ENCODE data around the gene SMIM10L2A.
A peak's percentile ranks its signal among the peaks of the same experiment; 100 is the strongest.

DNA sequence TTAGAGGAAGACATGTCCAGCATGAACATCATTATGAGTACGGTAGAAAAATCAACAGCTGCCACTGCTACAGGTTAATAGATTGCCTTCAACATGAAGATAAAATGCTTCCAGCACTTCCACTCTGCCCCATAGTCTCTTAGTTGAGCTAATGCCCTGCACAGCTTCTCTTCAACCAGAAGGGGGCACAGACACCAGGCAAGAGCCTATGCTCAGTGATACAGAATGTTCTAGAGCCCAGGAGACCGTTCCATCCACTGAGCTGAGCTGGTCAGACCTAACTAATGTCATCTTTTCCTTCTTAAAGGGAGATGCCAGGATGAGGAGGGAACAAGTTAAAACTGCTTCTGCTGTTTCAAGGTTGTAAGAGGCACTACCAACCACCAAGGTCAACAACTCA lies 42.2 kb downstream of the SMIM10L2A start:
- TF ChIP-seq, protein P1, sequence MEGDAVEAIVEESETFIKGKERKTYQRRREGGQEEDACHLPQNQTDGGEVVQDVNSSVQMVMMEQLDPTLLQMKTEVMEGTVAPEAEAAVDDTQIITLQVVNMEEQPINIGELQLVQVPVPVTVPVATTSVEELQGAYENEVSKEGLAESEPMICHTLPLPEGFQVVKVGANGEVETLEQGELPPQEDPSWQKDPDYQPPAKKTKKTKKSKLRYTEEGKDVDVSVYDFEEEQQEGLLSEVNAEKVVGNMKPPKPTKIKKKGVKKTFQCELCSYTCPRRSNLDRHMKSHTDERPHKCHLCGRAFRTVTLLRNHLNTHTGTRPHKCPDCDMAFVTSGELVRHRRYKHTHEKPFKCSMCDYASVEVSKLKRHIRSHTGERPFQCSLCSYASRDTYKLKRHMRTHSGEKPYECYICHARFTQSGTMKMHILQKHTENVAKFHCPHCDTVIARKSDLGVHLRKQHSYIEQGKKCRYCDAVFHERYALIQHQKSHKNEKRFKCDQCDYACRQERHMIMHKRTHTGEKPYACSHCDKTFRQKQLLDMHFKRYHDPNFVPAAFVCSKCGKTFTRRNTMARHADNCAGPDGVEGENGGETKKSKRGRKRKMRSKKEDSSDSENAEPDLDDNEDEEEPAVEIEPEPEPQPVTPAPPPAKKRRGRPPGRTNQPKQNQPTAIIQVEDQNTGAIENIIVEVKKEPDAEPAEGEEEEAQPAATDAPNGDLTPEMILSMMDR (IDR thresholded peaks at IDR 0.05; ENCODE audit: low read length): peak; percentile 46
- no peak for TF ChIP-seq EZH2 (IDR thresholded peaks at IDR 0.05; ENCODE audit: borderline replicate concordance, low read length)

Measured in OCI-LY1 (cell line).